IPS-15b (cell line): ENCODE data around the gene MSI2.

Experiments used
- H3K27me3 ChIP-seq: one replicate; pipeline ENCODE4 v1.6.1; 2013; ENCODE audit warnings: low read length; ENCODE audit not compliant: control insufficient read depth, insufficient read depth
- H3K36me3 ChIP-seq: one replicate; pipeline ENCODE4 v1.6.1; 2013; ENCODE audit warnings: low read length; ENCODE audit not compliant: control insufficient read depth, insufficient read depth
- H3K4me1 ChIP-seq: one replicate; pipeline ENCODE4 v1.6.1; 2013; ENCODE audit warnings: mild to moderate bottlenecking, low read length; ENCODE audit not compliant: control insufficient read depth, insufficient read depth
- H3K4me3 ChIP-seq: one replicate; pipeline ENCODE4 v1.5.1; 2013; ENCODE audit warnings: low read depth, low read length
- H3K9ac ChIP-seq: one replicate; pipeline ENCODE4 v1.6.1; 2013; ENCODE audit warnings: low read depth, mild to moderate bottlenecking, low read length
- H3K9me3 ChIP-seq: one replicate; pipeline ENCODE4 v1.6.1; 2013; ENCODE audit warnings: mild to moderate bottlenecking, low read length; ENCODE audit not compliant: control insufficient read depth, insufficient read depth

The MSI2 gene

GRCh38 chr17:57459286-57459915 is 203.1 kb downstream of the MSI2 start:
- Histone ChIP-seq H3K9ac (no peak overlapping the region), H3K9me3 (no peaks in the 10 kb centered on the region), H3K27me3 (no peaks in the 10 kb centered on the region), H3K4me1 (peaks cover 2% of the 10 kb centered on the region), H3K4me3 (no peak overlapping the region), H3K36me3 (no peaks in the 10 kb centered on the region)

- H3K4me1 ChIP-seq, result peaks cover 12% of the 10 kb centered on the region
- H3K9ac ChIP-seq, result no peak overlapping the region
- no peaks in the 10 kb centered on the region for H3K9me3 ChIP-seq
- H3K4me3 ChIP-seq, result no peak overlapping the region
- no peaks in the 10 kb centered on the region for H3K36me3 ChIP-seq
- no peaks in the 10 kb centered on the region for H3K27me3 ChIP-seq
Measured at GRCh38 chr17:57461082-57461481, 204.8 kb downstream of the MSI2 start.

GRCh38 chr17:57462007-57462579 is 205.8 kb downstream of the MSI2 start:
- peaks cover 12% of the 10 kb centered on the region for H3K4me1 ChIP-seq
- no peaks in the 10 kb centered on the region for H3K9me3 ChIP-seq
- no peaks in the 10 kb centered on the region for H3K36me3 ChIP-seq
- H3K4me3 ChIP-seq, result no peak overlapping the region
- no peak overlapping the region for H3K9ac ChIP-seq
- H3K27me3 ChIP-seq, result no peaks in the 10 kb centered on the region

GRCh38 chr17:57463103-57463885 is 207.0 kb downstream of the MSI2 start:
- Histone ChIP-seq H3K4me1 (peaks cover 12% of the 10 kb centered on the region), H3K9me3 (no peaks in the 10 kb centered on the region), H3K36me3 (no peaks in the 10 kb centered on the region), H3K9ac (no peak overlapping the region), H3K27me3 (no peaks in the 10 kb centered on the region), H3K4me3 (no peak overlapping the region)

GRCh38 chr17:57464191-57464864 is 208.0 kb downstream of the MSI2 start:
- no peak overlapping the region for H3K4me3 ChIP-seq
- H3K9ac ChIP-seq, result no peak overlapping the region
- no peaks in the 10 kb centered on the region for H3K9me3 ChIP-seq
- H3K4me1 ChIP-seq, result peaks cover 12% of the 10 kb centered on the region
- no peaks in the 10 kb centered on the region for H3K27me3 ChIP-seq
- no peaks in the 10 kb centered on the region for H3K36me3 ChIP-seq

GRCh38 chr17:57465610-57466009 is 209.3 kb downstream of the MSI2 start:
- Histone ChIP-seq H3K27me3 (no peaks in the 10 kb centered on the region), H3K9me3 (no peaks in the 10 kb centered on the region), H3K36me3 (no peaks in the 10 kb centered on the region), H3K4me3 (no peak overlapping the region), H3K4me1 (peaks cover 10% of the 10 kb centered on the region), H3K9ac (no peak overlapping the region)

GRCh38 chr17:57466017-57466471 is 209.7 kb downstream of the MSI2 start:
- Histone ChIP-seq H3K4me3 (no peak overlapping the region), H3K4me1 (peaks cover 10% of the 10 kb centered on the region), H3K9me3 (no peaks in the 10 kb centered on the region), H3K36me3 (no peaks in the 10 kb centered on the region), H3K9ac (no peak overlapping the region), H3K27me3 (no peaks in the 10 kb centered on the region)

GRCh38 chr17:57466521-57466920 is 210.2 kb downstream of the MSI2 start:
- Histone ChIP-seq H3K27me3 (no peaks in the 10 kb centered on the region), H3K4me1 (peaks cover 12% of the 10 kb centered on the region), H3K9me3 (no peaks in the 10 kb centered on the region), H3K9ac (no peak overlapping the region), H3K4me3 (no peak overlapping the region), H3K36me3 (no peaks in the 10 kb centered on the region)

- H3K9ac ChIP-seq, result no peak overlapping the region
- no peaks in the 10 kb centered on the region for H3K27me3 ChIP-seq
- no peak overlapping the region for H3K4me3 ChIP-seq
- H3K36me3 ChIP-seq, result no peaks in the 10 kb centered on the region
- H3K9me3 ChIP-seq, result no peaks in the 10 kb centered on the region
- peaks cover 17% of the 10 kb centered on the region for H3K4me1 ChIP-seq
Measured at GRCh38 chr17:57467226-57467625, 210.9 kb downstream of the MSI2 start.

GRCh38 chr17:57467801-57468200 is 211.5 kb downstream of the MSI2 start:
- peaks cover 19% of the 10 kb centered on the region for H3K4me1 ChIP-seq
- H3K9ac ChIP-seq, result no peak overlapping the region
- no peaks in the 10 kb centered on the region for H3K9me3 ChIP-seq
- no peak overlapping the region for H3K4me3 ChIP-seq
- H3K27me3 ChIP-seq, result no peaks in the 10 kb centered on the region
- H3K36me3 ChIP-seq, result no peaks in the 10 kb centered on the region

- H3K9ac ChIP-seq, result no peak overlapping the region
- H3K4me3 ChIP-seq, result no peak overlapping the region
- H3K9me3 ChIP-seq, result no peaks in the 10 kb centered on the region
- H3K27me3 ChIP-seq, result no peaks in the 10 kb centered on the region
- H3K36me3 ChIP-seq, result no peaks in the 10 kb centered on the region
- peaks cover 25% of the 10 kb centered on the region for H3K4me1 ChIP-seq
Measured at GRCh38 chr17:57468932-57469775, 212.8 kb downstream of the MSI2 start.
